SK-N-MC (cell line): ENCODE measurements around the gene NUDT3.

Experiments
- EZH2 ChIP-seq: fragments of 200-600 bp; sonication (generic); IDR thresholded peaks from one replicate; pipeline ENCODE4 v1.6.1; 2017; ENCODE audit warnings: antibody characterized with exemption
- FOXP2 ChIP-seq: optimal IDR thresholded peaks from 2 replicates; pipeline ENCODE3; 2011; ENCODE audit warnings: mild to moderate bottlenecking, moderate library complexity; ENCODE audit not compliant: insufficient read depth; ENCODE audit errors: extremely low read length, control extremely low read depth
- POLR2AphosphoS5 ChIP-seq: IDR thresholded peaks from 2 replicates; pipeline ENCODE4 v1.6.1; 2012; ENCODE audit warnings: mild to moderate bottlenecking, low read depth, low read length, borderline replicate concordance

DNA sequence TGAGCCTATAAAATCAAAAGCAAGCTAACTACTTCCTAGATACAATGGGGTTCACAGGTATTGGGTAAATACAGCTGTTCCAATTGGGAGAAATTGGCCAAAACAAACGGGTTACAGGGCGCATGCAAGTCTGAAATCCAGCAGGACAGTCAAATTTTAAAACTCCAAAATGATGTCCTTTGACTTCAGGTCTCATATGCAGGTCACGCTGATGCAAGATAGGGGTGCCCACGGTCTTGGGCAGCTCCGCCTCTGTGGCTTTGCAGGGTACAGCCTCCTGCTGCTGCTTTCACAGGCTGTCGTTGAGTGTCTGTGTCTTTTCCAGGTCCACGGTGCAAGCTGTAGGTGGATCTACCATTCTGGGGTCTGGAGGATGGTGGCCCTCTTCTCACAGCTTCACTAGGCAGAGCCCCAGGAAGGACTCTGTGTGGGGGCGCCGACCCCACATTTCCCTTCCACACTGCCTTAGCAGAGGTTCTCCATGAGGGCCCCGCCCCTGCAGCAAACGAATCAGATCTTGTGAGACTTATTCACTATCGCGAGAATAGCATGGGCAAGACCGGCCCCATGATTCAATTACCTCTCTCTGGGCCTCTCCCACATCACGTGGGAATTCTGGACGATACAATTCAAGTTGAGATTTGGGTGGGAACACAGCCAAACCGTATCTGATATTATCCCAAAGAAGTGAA lies 131.7 kb downstream of the NUDT3 start:
- TF ChIP-seq EZH2: no peak
- TF ChIP-seq POLR2AphosphoS5: no peak
- TF ChIP-seq FOXP2: no peak
